Neural cell (in vitro differentiated cells): ENCODE results near the gene INSYN2B. TPM values are rescaled to one million over a fixed set of nuclear protein-coding genes. Genes with fewer than 3 reads are reported as not detected.

ENCODE experiments used
- H2AFZ ChIP-seq: fragments of 200-600, 300-800 bp; sonication (generic), shearing (Covaris generic); 2 replicates; pipeline ENCODE4 v1.6.0; 2014; ENCODE audit warnings: low read depth, mild to moderate bottlenecking, antibody characterized with exemption, low read length, moderate library complexity
- H3F3A ChIP-seq: fragments of 200-600 bp; shearing (Covaris generic); 2 replicates; pipeline ENCODE4 v1.6.1; 2016; ENCODE audit warnings: mild to moderate bottlenecking, moderate library complexity, mixed read lengths, antibody characterized with exemption, low read length; ENCODE audit not compliant: insufficient read depth, poor library complexity, severe bottlenecking
- H3K27ac ChIP-seq: fragments of 200-600, 300-800 bp; sonication (generic), shearing (Covaris generic); 2 replicates; pipeline ENCODE4 v1.5.1; 2014; ENCODE audit warnings: mild to moderate bottlenecking, low read length, moderate library complexity
- H3K27me3 ChIP-seq: fragments of 300-800, 200-600 bp; sonication (generic), shearing (Covaris generic); 2 replicates; pipeline ENCODE4 v1.6.0; 2014; ENCODE audit warnings: mild to moderate bottlenecking, low read depth, low read length, moderate library complexity; ENCODE audit not compliant: insufficient read depth
- H3K36me3 ChIP-seq: fragments of 300-800, 200-600 bp; sonication (generic), shearing (Covaris generic); 2 replicates; pipeline ENCODE4 v1.5.1; 2014; ENCODE audit warnings: mild to moderate bottlenecking, antibody characterized with exemption, low read length, moderate library complexity; ENCODE audit not compliant: insufficient read depth
- H3K4me2 ChIP-seq: fragments of 300-800, 200-600 bp; sonication (generic), shearing (Covaris generic); 2 replicates; pipeline ENCODE4 v1.6.0; 2014; ENCODE audit warnings: mild to moderate bottlenecking, low read length
- H3K4me3 ChIP-seq: fragments of 300-800, 200-600 bp; sonication (generic), shearing (Covaris generic); 2 replicates; pipeline ENCODE4 v1.5.1; 2014; ENCODE audit warnings: mild to moderate bottlenecking, low read length, moderate library complexity
- H3K79me2 ChIP-seq: fragments of 200-600 bp; shearing (Covaris generic); replicated peaks from 2 replicates; pipeline ENCODE4 v1.6.0; 2014; ENCODE audit warnings: mild to moderate bottlenecking, low read length, moderate library complexity; ENCODE audit not compliant: insufficient read depth
- H3K9ac ChIP-seq: fragments of 300-800, 200-600 bp; sonication (generic), shearing (Covaris generic); 2 replicates; pipeline ENCODE4 v1.6.1; 2016; ENCODE audit warnings: mild to moderate bottlenecking, low read length, mixed read lengths
- H3K9me2 ChIP-seq: fragments of 200-600 bp; shearing (Covaris generic); 2 replicates; pipeline ENCODE4 v1.6.1; 2016; ENCODE audit warnings: mild to moderate bottlenecking, low read length, mixed read lengths; ENCODE audit not compliant: insufficient read depth
- H3K9me3 ChIP-seq: fragments of 200-600, 300-800 bp; sonication (generic), shearing (Covaris generic); 2 replicates; pipeline ENCODE4 v1.6.1; 2016; ENCODE audit warnings: mild to moderate bottlenecking, mixed run types, low read length, moderate library complexity, mixed read lengths
- H4K20me1 ChIP-seq: fragments of 200-600 bp; shearing (Covaris generic); 2 replicates; pipeline ENCODE4 v1.6.1; 2016; ENCODE audit warnings: mild to moderate bottlenecking, mixed run types; ENCODE audit not compliant: insufficient read depth
- CTCF ChIP-seq: fragments of 450-650 bp; IDR thresholded peaks from 2 replicates; pipeline ENCODE4 v1.5.1; 2014; ENCODE audit warnings: antibody characterized with exemption, mild to moderate bottlenecking, moderate library complexity; ENCODE audit not compliant: poor library complexity, severe bottlenecking
- EP300 ChIP-seq: fragments of 450-650 bp; conservative IDR thresholded peaks from 2 replicates; pipeline ENCODE4 v1.6.1; 2014; ENCODE audit warnings: antibody characterized with exemption, mild to moderate bottlenecking, moderate library complexity; ENCODE audit not compliant: poor library complexity, severe bottlenecking
- EZH2 ChIP-seq: fragments of 200-600, 300-800 bp; shearing (Covaris generic), sonication (generic); IDR thresholded peaks from 2 replicates; pipeline ENCODE4 v1.6.1; 2014; ENCODE audit warnings: antibody characterized with exemption, low read length, borderline replicate concordance, mild to moderate bottlenecking; ENCODE audit not compliant: insufficient read depth, poor library complexity, severe bottlenecking
- MXI1 ChIP-seq: fragments of 450-650 bp; conservative IDR thresholded peaks from 2 replicates; pipeline ENCODE4 v1.6.1; 2014; ENCODE audit warnings: antibody characterized with exemption, mild to moderate bottlenecking; ENCODE audit not compliant: poor library complexity, severe bottlenecking
- POLR2AphosphoS5 ChIP-seq: IDR thresholded peaks from 2 replicates; pipeline ENCODE4 v1.6.1; 2012
- RAD21 ChIP-seq: fragments of 450-650 bp; conservative IDR thresholded peaks from 2 replicates; pipeline ENCODE4 v1.6.1; 2014; ENCODE audit warnings: antibody characterized with exemption, mild to moderate bottlenecking, moderate library complexity
- REST ChIP-seq: IDR thresholded peaks from 2 replicates; pipeline ENCODE4 v1.6.1; 2012; ENCODE audit warnings: borderline replicate concordance
- SMC3 ChIP-seq: fragments of 450-650 bp; conservative IDR thresholded peaks from 2 replicates; pipeline ENCODE4 v1.6.1; 2014; ENCODE audit warnings: antibody characterized with exemption, mild to moderate bottlenecking, moderate library complexity; ENCODE audit not compliant: poor library complexity
- TAF1 ChIP-seq: IDR thresholded peaks from 2 replicates; pipeline ENCODE4 v1.6.1; 2012; ENCODE audit warnings: low read depth
- polyA plus RNA-seq: library from polyadenylated mRNA; depleted of rRNA; stranded (reverse); fragments of >200 nt; gene quantifications from 2 replicates; pipeline ENCODE4 v1.2.3, GENCODE V29; 2014

INSYN2B gene
- polyA plus RNA-seq, 1 donor from 2014 or later: 0.37 TPM

- no peak overlapping the region for H3K4me3 ChIP-seq
- no peak overlapping the region for H3K27ac ChIP-seq
- no peaks in the 10 kb centered on the region for H3F3A ChIP-seq
- no peaks in the 10 kb centered on the region for H3K9me3 ChIP-seq
- peaks cover 40% of the 10 kb centered on the region for H3K27me3 ChIP-seq
- H3K9me2 ChIP-seq: no peaks in the 10 kb centered on the region
- no peak overlapping the region for H3K4me2 ChIP-seq
- H4K20me1 ChIP-seq: no peaks in the 10 kb centered on the region
- no peak for TF ChIP-seq RAD21
- TF ChIP-seq POLR2AphosphoS5: no peak
- TF ChIP-seq TAF1: no peak
- TF ChIP-seq MXI1: no peak
- TF ChIP-seq CTCF: no peak
- TF ChIP-seq REST: no peak
- TF ChIP-seq SMC3: no peak
- TF ChIP-seq EZH2: no peak
- TF ChIP-seq EP300: no peak
- no peak overlapping the region for H2AFZ ChIP-seq
- H3K79me2 ChIP-seq: no peaks in the 10 kb centered on the region
- no peaks in the 10 kb centered on the region for H3K36me3 ChIP-seq
- H3K9ac ChIP-seq: no peak overlapping the region
Observed at GRCh38 chr5:169993485-169993790, 13.1 kb upstream of the INSYN2B start.

- Histone ChIP-seq H3K27me3 (peaks cover 40% of the 10 kb centered on the region), H3K4me3 (no peak overlapping the region), H4K20me1 (no peaks in the 10 kb centered on the region), H2AFZ (no peak overlapping the region), H3F3A (no peaks in the 10 kb centered on the region), H3K36me3 (no peaks in the 10 kb centered on the region), H3K9me2 (no peaks in the 10 kb centered on the region), H3K4me2 (no peak overlapping the region), H3K9me3 (no peaks in the 10 kb centered on the region), H3K9ac (no peak overlapping the region), H3K27ac (no peak overlapping the region), H3K79me2 (no peaks in the 10 kb centered on the region)
- TF ChIP-seq POLR2AphosphoS5 (peak; percentile 29), SMC3 (no peak)
Observed at GRCh38 chr5:169992789-169993484, 12.6 kb upstream of the INSYN2B start.
